ENCODE measurements around the gene ZNF718. TPM values are rescaled to one million over a fixed set of nuclear protein-coding genes. Genes with fewer than 3 reads are reported as not detected.
"Not testable (repeated sequence)": the region's sequence is repeated elsewhere in the genome, so short reads cannot be mapped to it uniquely, and the experiment has no call there.

Gene ZNF718
- total RNA-seq = 10.0 and 11.4 TPM in 2 replicates

GRCh38 chr4:124275-125081 lies at the start of gene ZNF718:
Gene ZNF718, plus strand, starts transcription at chr4:124501. Its CDS starts 170 bp downstream, at chr4:124671.
- peak; percentile 96 for DNase-seq (ENCODE audit: extremely low read depth, low read depth, low spot score)

DNA sequence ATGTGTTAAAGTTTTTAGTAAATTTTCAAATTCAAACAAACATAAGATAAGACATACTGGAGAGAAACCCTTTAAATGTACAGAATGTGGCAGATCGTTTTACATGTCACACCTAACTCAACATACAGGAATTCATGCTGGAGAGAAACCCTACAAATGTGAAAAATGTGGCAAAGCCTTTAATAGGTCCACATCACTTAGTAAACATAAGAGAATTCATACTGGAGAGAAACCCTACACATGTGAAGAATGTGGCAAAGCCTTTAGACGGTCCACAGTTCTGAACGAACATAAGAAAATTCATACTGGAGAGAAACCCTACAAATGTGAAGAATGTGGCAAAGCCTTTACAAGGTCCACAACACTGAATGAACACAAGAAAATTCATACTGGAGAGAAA lies 38.4 kb upstream of the ZNF718 start:
- DNase-seq (ENCODE audit: extremely low read depth, low read depth, low spot score) = no peak

GRCh38 chr4:86559-87324 lies 37.6 kb upstream of the ZNF718 start:
- not testable (repeated sequence) for DNase-seq (ENCODE audit: extremely low read depth, low read depth, low spot score)

- DNase-seq (ENCODE audit: extremely low read depth, low read depth, low spot score) = no peak
Measured at GRCh38 chr4:98386-98785, 25.9 kb upstream of the ZNF718 start.

GRCh38 chr4:99863-100262 lies 24.4 kb upstream of the ZNF718 start:
- no peak for DNase-seq (ENCODE audit: extremely low read depth, low read depth, low spot score)

DNA sequence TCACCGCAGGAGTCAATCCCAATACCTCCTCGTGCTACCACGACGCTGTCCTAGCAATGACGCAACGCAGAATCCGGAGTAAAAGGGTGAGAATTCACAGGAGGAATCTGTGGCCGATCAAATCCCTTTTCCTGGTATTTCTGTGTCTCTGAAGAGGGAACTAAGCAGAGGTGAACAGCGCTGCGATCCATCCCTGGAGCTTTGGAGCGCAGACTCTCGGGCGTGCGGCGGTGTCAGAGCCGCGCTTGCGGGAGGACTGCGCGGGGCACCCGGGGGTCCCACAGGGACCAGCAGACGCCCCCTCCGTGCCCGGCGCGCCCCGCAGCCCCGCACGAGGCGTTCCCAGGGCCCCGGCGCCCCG lies 17.2 kb upstream of the ZNF718 start:
- no peak for DNase-seq (ENCODE audit: extremely low read depth, low read depth, low spot score)

DNA sequence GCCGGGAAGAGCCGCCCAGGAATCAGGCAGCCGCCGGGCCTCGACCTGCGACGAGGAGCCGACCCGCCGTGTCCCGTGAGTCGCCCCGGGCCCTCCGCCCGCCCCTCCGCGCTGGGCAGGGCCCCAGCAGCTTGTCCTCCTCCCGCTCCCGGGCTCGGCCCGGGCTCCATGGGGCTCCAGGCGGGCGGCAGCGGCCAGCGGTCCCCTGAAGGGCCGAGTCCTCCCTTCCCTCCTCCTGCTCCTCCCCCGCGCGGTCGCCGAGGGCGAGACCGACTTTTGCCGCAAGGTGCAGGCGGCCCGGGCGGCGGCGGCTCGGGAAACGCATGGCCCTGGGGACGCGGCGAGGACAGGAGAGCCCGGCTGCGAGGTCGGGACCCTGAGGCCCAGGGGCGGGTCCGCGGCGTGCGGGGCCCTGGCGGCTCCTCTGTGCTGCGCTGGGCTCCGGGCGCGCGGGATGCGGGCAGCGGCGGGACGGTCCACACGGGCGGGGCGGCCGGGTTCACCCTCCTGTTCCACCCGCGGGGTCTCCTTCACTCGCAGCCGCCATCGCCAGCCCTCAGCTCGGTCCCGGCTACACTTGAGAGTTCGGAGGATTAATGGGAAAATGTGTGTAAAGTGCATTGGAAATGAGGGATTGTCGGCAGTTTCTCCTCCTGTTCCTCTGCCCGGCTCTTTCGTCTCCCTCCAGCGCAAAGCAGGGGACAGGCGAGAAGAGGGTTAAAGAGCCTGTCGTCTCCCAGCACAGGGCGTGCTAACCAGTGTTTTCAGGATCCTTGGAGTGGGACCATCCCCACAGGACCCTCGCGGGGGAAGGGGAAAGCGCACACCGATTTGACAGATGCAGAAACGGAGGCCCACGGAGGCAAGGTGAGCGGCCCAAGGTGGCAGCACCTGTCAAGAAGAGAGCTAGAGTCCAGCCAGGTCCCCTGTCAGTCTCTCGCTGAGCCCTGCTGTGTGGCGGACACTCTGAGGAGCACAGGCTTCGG lies 16.6 kb upstream of the ZNF718 start:
- no peak for DNase-seq (ENCODE audit: extremely low read depth, low read depth, low spot score)

- no peak for DNase-seq (ENCODE audit: extremely low read depth, low read depth, low spot score)
Measured at GRCh38 chr4:112771-113170, 11.5 kb upstream of the ZNF718 start.

GRCh38 chr4:113732-114131 lies 10.6 kb upstream of the ZNF718 start:
- no peak for DNase-seq (ENCODE audit: extremely low read depth, low read depth, low spot score)

DNA sequence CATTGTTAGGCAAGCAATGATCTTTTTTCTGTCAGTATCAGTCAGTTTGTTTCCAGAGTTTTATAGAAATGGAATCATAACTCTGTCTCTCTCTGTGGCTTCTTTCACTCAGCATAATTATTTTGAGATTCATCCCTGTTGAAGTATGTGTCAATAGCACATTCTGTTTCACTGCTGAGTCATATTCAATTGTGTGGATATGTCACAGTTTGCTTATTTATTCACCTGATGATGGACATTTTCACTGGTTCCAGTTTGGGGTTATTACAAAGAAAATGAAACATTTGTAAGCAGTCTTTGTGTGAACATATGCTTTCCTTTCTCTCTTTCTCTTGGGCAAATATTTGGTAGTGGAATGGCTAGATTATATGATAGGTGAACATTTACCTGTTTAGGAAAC lies 10.2 kb upstream of the ZNF718 start:
- no peak for DNase-seq (ENCODE audit: extremely low read depth, low read depth, low spot score)

DNA sequence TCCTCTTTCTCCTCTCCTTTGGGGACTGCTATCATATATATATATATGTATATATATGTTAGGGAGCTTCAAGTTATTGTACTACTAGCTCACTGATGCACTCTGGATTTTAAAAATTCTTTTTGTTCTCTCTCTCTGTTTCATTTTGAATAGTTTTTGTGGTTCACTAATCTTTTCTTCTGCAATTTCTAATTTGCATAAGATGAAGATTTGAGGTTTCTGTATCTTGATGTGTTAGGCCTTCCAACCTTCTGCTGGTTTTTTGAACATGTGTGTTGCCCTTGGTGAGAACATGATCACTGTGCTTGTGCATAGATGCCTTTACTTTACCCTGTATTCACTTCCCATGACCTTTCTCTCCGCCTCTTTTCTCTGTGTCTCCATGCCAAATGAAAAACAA lies 7.8 kb upstream of the ZNF718 start:
- no peak for DNase-seq (ENCODE audit: extremely low read depth, low read depth, low spot score)

DNA sequence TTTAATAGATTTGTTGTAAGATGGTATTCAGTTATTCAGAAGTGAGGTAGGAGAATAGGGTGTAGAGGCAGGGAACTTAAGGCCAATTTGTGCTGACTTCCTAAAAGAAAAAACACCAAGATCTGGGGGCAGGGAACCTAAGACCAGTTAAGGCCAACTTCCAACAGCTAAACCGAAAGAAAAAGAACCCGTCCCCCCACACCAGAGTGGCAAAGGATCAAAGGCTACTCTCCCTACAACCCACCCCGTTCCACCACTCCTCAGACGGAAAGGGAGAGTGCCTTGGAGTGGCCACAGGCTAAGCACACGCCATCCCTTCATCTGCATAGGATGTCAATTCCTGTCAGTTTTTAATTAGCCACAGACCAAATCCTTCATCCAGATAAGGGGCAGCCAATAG lies 3.7 kb upstream of the ZNF718 start:
- no peak for DNase-seq (ENCODE audit: extremely low read depth, low read depth, low spot score)

GRCh38 chr4:121408-122084 lies 2.8 kb upstream of the ZNF718 start:
- DNase-seq (ENCODE audit: extremely low read depth, low read depth, low spot score) = no peak

GRCh38 chr4:123922-124274 lies 403 bp upstream of the ZNF718 start:
- DNase-seq (ENCODE audit: extremely low read depth, low read depth, low spot score) = not testable (repeated sequence)

DNA sequence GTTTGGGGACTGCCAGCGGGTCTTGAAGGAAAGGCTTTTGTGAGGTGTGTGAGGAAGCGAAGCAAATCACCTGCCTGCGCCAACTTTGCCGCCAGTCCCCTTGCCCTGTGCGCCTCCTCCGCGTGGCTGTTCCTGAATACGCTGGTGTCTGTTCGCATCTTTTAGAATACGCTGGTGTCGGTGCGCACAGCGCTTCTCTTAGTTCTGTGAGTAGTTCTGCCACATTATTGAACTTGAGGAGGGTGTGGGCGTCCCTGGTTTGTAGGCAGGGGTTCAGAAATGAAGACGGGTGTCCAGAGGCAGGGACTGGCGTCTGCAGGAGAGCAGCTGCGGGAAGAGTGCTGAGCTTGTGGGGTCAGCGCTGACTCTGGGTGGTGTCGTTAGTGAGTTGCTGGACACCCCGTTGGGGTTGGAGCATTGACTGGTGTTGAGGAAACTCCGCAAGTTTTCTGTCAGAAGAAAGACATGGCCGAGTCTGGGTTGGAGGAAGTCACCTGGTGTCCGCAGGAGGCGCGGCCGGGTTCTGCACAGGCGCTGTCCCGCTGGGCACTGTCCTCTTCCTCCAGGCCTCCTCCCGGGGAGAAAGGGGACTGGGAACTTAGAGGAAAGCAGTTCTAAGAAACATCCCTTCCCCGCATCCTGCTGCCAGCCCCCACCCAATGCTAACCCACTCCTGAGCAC lies 930 bp downstream of the ZNF718 start:
- DNase-seq (ENCODE audit: extremely low read depth, low read depth, low spot score) = no peak

DNA sequence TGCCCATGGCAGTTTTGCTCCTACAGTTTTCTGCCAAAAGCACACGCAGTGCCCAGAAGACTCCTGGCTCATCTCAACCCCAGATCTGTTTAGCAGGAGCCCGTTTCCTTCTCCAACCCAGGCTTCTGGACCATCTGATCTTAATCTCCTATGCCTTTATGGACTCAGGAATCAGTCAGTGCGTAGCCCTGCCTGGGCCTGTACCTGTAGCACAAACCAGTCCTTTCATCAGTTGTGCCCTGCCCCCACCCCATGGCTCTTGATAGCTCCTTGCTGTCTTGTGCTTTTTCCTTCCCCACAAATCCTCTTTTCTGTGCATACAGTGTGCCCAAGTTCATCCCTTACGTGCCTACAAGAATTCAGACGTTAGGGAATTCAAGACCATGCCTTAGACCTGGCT lies 1.5 kb downstream of the ZNF718 start:
- no peak for DNase-seq (ENCODE audit: extremely low read depth, low read depth, low spot score)

DNA sequence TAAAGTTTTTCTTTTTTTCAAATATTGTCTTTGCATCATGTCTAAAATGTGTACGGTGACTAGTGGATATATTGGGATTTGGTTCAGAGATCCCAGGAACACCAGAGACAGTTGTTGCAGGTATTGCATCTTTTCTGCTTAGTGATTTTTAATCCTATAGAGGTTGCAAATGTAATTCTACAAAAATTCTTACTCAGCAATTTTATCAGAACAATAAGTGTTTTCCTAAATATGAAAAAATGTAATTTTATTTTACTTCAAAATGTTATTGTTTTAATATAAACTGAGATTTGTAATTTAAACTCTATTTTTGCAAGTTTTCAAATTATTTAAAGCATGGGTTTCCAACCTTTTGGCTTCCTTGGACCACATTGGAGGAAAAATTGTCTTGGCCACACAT lies 8.2 kb downstream of the ZNF718 start:
- DNase-seq (ENCODE audit: extremely low read depth, low read depth, low spot score) = no peak

- DNase-seq (ENCODE audit: extremely low read depth, low read depth, low spot score) = no peak
Measured at GRCh38 chr4:138935-139334, 14.6 kb downstream of the ZNF718 start.

DNA sequence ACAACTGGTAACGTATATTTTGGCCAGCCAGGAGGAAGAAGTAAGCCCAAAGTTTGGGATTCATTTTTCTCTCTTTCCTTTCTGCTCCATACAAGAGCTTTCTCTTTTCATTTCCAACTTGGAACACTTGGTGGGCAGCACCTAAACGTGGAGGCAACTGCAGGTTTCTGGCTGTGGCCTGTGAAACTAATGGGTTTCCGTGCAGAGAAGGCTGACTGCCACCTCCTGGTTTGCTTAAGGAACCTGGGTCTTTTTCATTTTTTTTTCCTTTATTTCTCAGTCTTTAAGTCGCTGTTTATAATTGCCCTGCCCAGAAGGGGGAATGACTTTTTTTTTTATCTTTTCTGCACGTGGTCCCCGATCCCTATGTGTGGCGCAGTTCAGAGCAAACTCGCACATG lies 15.4 kb downstream of the ZNF718 start:
- no peak for DNase-seq (ENCODE audit: extremely low read depth, low read depth, low spot score)

DNA sequence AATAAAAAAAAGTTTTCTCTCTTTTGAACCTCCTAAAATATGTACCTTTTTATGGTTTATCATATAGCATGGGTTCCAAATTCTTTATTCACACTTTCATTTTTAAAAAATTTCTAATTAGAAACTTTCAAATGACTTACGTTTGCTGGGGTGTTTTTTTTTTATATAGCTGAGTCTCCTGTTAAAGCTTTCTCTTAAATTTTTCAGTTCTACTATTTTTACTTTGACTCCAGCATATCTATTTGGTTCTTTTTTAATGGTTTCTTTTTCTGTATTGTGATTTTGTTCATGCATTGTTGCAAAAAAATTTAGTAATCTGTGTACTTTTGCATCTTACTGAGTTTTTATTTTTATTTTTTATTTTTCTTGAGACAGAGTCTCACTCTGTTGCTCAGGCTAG lies 22.3 kb downstream of the ZNF718 start:
- DNase-seq (ENCODE audit: extremely low read depth, low read depth, low spot score) = no peak
